ENCODE results near the gene GSN.

The GSN gene

GRCh38 chr9:121325387-121325786 lies 57.4 kb downstream of the GSN start:
- no peak for DNase-seq

DNA sequence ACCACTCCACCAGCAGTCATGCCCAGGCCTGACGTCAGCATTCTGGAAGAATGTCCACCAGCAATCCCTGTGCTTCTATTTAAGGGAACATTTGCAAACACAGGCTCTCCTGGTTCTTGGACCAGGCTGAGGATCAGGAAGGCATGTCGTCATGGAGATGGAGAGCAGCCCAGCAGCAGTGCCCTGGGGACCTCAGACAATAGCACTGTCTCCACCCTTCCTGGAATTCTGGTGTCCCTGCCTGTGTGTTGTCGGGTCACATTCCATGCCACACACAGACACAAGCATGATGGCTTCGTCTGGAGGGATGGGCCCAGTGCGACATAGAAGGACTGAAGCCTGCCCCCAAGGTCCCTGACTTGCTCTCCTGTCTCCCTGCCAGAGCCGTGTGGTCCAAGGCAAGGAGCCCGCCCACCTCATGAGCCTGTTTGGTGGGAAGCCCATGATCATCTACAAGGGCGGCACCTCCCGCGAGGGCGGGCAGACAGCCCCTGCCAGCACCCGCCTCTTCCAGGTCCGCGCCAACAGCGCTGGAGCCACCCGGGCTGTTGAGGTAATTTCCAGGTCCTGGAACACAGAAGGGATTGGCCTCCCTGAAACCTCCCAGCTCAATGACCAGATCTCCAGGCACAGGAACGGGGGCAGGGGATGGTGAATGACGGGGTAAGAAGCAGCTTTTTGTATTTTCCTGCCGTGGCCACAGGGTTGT lies 58.3 kb downstream of the GSN start:
- DNase-seq, result no peak

DNA sequence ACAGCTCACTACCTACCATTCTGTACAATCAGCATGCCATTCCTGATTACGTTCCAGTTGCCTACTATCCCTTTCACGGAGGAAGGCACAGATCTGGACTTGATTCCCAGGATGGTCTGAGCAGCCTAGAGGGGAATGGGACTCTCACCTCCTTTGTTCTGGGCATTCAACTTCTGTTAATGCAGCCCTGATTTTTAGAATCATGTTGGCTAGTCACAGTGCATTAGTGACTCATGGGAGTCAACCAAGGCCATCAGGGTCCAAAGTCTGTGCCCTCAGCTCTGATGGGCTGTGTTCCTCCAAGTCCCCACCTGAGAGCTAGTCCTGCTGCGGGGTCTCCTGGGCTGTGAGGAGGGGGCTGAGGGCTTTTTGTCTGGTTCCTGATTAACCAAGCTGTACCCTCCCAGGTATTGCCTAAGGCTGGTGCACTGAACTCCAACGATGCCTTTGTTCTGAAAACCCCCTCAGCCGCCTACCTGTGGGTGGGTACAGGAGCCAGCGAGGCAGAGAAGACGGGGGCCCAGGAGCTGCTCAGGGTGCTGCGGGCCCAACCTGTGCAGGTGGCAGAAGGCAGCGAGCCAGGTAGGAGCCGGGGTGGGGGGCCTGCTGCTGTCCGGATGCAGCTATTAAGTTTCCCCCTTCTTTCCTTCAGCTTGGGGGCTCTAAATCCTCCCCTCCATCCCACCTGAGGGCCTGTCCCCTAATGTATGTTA lies 59.1 kb downstream of the GSN start:
- no peak for DNase-seq

DNA sequence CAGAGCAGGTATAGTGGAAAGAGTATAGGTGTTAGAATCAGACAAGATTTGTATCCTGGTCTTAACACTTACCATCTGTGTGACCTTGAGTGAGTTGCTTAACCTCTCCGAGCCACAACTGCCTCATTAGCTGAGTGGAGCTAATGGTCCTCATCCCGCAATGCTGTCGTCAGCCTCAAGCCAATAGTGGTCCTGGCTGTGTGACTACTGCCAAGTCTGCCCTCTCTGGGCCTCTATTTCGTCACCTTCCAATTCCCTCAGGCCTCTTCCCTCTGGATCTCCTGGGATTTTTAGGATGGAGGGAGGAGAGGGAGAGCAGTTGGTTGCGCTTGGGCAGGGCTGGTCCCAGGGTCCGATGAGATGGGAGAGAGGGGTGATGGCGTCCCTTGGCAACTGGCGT lies 60.5 kb downstream of the GSN start:
- DNase-seq, result no peak

DNA sequence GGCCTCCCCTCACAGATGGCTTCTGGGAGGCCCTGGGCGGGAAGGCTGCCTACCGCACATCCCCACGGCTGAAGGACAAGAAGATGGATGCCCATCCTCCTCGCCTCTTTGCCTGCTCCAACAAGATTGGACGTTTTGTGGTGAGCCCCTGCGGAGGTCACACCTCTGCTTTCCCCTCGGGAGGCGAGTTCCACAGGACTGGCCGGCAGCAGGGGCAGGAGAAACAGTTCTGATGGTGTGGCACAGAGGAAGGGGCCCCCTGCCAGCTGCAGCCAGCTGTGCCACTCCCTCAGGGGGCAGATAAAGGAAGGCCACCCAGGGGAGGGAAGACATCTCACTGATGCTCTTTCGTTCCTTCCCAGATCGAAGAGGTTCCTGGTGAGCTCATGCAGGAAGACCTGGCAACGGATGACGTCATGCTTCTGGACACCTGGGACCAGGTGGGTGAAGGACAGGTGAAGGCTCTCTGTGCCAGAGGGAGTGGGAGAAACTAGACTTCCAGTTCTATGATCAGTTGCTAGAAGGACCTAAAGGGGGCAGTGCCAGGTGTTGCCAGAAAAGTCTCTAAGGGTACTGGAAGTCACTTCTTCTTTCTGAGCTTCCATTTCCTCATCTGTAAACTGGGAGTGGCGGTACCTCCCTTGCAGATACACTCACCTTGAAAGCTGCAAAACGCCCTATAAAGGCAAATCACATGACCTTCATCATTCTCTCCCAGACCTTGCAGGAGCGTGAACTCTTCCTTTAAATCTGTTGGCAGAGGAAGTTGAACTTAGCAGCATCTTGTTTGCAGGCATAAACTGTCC lies 61.1 kb downstream of the GSN start:
- DNase-seq, result no peak

- DNase-seq, result no peak
Measured at GRCh38 chr9:121331549-121331948, 63.6 kb downstream of the GSN start.

- no peak for DNase-seq
Measured at GRCh38 chr9:121331992-121332685, 64.2 kb downstream of the GSN start.

GRCh38 chr9:121333950-121334773 lies 66.2 kb downstream of the GSN start:
- DNase-seq, result no peak

DNA sequence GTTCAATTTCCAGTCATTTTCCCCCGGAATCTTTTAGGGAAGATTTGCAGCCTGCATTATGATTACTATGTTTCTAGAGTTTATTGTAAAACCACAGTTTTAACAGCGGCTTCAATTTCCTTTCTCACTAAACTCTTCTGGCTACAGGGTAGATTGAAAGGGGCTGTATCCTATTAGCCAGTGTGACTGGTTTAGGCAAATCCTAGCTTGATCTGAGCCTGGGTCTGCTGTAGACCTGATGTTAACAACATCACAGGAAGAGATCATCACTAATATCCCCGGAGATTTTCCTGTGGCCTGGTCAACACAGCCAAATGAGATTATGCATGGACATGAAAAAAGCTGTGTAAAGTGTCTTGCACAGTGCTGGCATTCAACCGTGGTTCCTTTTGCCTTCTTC lies 68.7 kb downstream of the GSN start:
- no peak for DNase-seq

GRCh38 chr9:121339437-121339836 lies 71.5 kb downstream of the GSN start:
- no peak for DNase-seq

DNA sequence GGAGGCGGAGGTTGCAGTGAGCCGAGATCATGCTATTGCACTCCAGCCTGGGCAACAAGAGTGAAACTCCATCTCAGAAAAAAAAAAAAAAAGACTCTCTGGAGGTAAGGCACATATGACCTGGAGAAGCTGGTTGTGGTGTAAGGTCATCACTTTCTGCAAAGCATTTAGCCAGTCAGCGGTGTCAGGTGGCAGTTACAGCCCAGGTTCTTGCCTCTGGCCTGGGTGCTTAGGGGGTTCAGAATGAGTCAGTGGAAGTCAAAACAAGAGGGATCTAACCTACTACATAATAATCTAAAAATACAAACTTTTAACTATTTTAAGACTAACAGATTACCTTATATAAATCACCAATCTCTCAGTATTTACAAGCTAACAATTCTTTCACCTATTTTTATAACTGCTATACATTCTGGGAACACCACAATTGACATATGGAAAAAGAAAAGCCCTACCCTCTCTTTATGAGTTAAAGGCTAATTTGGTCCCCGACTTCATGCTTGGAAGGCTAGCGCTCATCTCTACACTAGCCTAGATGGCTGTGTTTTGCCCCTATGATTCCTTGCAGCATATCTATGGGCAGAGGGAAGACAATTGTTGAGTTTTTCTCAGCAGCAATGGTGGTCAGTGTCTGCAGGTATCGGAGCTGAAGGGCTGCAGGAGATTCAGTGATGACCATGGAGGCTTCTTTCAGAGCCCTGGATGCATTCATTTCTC lies 72.9 kb downstream of the GSN start:
- DNase-seq, result no peak

DNA sequence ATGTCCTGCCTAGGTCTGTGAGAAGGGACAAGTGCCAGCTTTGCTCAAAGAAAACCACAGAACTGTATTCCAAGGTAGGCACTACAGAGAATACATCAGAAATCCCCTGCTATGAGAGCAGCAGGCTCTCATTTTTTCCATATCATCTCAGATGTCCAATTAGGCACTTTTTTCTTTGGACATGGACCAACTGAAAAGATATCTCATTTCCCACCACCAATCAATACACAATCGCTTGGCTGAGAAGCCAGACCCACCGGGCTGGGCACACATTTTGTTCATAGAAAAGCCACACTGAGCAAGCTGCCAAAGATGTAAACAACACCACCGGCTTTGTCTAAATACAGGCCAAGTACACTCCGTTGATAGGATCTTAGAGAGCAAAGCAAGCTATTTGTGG lies 76.2 kb downstream of the GSN start:
- no peak for DNase-seq

- DNase-seq, result no peak
Measured at GRCh38 chr9:121345070-121345469, 77.1 kb downstream of the GSN start.

DNA sequence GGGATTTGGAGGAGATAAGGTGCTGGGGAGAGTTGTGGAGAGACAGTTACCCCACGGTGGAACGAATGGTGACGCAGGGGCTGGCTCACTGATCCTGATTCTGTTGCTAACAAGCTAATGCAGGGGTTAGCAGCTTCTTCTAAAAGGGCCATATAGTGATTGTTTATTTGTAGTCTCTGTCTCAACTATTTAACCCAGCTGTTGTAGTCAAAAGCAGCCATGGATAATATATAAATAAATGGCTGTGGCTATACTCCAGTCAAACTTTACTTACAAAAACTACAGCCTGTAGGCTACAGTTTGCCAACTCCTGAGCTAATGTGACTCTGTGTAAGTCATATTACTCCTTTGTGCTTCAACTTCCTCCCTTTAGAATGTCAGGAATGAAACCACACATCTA lies 80.3 kb downstream of the GSN start:
- no peak for DNase-seq

DNA sequence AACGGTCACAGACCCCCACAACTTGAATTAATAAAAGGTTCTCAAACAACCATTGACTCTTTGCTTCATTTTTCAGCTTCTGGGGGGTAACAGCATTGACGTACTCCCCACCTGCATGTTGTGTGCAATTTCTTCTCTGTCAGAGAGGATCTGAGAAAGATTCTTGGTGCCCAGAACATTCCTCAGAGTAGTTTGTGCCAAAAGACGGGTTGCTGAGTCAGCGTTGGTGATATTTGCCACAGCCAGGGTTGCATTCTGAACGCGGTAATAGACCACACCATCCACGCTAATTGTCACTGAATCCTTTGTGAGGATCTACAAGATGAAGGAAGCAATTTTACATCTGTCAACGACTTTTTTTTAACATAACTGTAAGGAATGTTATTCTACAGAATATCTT lies 81.0 kb downstream of the GSN start:
- DNase-seq, result no peak

DNA sequence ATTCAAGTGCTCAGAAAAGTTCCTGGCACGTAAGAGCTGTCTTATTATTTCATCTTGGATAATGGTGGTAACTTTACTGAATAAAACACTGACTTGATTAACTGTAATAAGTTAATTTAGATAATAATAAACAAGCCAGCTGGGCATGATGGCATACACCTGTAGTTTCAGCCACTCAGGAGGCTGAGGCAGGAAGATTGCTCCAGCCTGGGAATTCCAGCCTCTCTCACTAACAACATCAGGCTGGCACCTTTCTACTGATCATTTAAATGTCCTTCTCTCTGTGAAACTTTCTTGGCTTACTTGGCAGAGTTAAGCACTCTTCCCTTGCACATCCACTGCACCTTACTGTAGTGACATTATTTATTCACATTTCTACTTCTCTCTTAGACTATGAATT lies 82.1 kb downstream of the GSN start:
- DNase-seq, result no peak

GRCh38 chr9:121350993-121351561 lies 83.1 kb downstream of the GSN start:
- no peak for DNase-seq

GRCh38 chr9:121353241-121354061 lies 85.5 kb downstream of the GSN start:
- DNase-seq, result no peak

DNA sequence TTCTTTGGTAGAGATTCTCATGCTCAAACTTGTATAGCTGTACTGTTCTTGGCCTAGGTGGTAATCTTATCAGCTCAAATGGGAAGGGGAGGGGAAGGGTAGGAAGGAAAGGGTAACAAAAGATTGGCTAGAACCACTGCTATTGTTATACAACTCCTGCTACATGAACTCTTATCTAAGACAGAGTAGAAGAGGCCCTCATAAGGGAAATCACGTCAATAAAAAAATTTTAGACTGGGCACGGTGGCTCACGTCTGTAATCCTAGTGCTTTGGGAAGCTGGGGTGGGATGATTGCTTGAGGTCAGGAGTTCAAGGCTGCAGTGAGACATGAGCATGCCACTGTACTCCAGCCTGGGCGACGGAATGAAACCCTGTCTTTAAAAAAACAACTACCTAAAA lies 86.2 kb downstream of the GSN start:
- DNase-seq, result no peak

GRCh38 chr9:121354762-121355161 lies 86.8 kb downstream of the GSN start:
- DNase-seq, result no peak

All from stimulated activated CD4-positive, alpha-beta T cell treated with anti-CD3 and anti-CD28 coated beads, Interleukin-12 subunit alpha, Interleukin-12 subunit beta, amount 100 ng/mL, for 4 hours (primary cell).